Ishikawa (cell line): ENCODE results near the gene SDK1.

Experiments
- CEBPB ChIP-seq: IDR thresholded peaks from 2 replicates; pipeline ENCODE4 v1.6.1; 2012
- CREB1 ChIP-seq: IDR thresholded peaks from 2 replicates; pipeline ENCODE4 v1.6.1; 2012; ENCODE audit warnings: low read depth
- EGR1 ChIP-seq: IDR thresholded peaks from 2 replicates; pipeline ENCODE4 v1.6.1; 2012
- EP300 ChIP-seq: IDR thresholded peaks from 2 replicates; pipeline ENCODE4 v1.6.1; 2012; ENCODE audit warnings: borderline replicate concordance
- FOXM1 ChIP-seq: IDR thresholded peaks from 2 replicates; pipeline ENCODE4 v1.6.1; 2012; ENCODE audit warnings: low read depth, borderline replicate concordance
- NFIC ChIP-seq: IDR thresholded peaks from 2 replicates; pipeline ENCODE4 v1.6.1; 2012
- RAD21 ChIP-seq: IDR thresholded peaks from 2 replicates; pipeline ENCODE4 v1.6.1; 2012; ENCODE audit warnings: low read depth
- TAF1 ChIP-seq: IDR thresholded peaks from 2 replicates; pipeline ENCODE4 v1.6.1; 2012; ENCODE audit warnings: low read depth, mild to moderate bottlenecking
- TCF12 ChIP-seq: IDR thresholded peaks from 2 replicates; pipeline ENCODE4 v1.6.1; 2012; ENCODE audit warnings: low read depth
- TEAD4 ChIP-seq: IDR thresholded peaks from 2 replicates; pipeline ENCODE4 v1.6.1; 2012
- YY1 ChIP-seq: IDR thresholded peaks from 2 replicates; pipeline ENCODE4 v1.6.1; 2012; ENCODE audit warnings: low read depth
- ZBTB7A ChIP-seq: IDR thresholded peaks from 2 replicates; pipeline ENCODE4 v1.6.1; 2012; ENCODE audit warnings: low read depth
- TF ChIP-seq, protein P1 (sequence below): IDR thresholded peaks from 2 replicates; pipeline ENCODE4 v1.6.1; 2012
- TF ChIP-seq, protein P2 (sequence below): IDR thresholded peaks from 2 replicates; pipeline ENCODE4 v1.6.1; 2012; ENCODE audit warnings: low read depth, mild to moderate bottlenecking
- TF ChIP-seq, protein P3 (sequence below): IDR thresholded peaks from 2 replicates; pipeline ENCODE4 v1.6.1; 2012

Gene SDK1

DNA sequence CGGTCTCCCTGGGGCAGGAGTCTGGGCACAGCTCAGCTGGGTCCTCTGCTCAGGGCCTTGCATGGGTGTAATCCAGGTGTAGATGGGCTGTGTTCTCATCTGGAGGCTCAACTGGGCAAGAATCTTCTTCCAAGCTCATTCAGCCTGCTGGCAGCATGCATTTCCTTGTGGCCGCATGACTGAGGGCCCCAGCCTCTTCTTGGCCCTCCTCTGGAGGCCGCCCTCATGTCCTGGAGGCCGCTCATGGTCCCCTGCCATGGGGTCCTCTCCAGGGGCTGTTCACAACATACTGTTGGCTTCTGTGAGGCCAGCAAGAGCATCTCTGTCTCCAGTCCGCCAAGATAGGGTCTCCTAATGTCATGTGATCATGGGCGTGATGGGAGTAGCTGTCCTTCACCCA is 943.6 kb downstream of the SDK1 start:
- TF ChIP-seq RAD21 (no peak), TCF12 (no peak), TEAD4 (no peak), FOXM1 (no peak), EGR1 (no peak), CREB1 (no peak)
- TF ChIP-seq, protein P1, sequence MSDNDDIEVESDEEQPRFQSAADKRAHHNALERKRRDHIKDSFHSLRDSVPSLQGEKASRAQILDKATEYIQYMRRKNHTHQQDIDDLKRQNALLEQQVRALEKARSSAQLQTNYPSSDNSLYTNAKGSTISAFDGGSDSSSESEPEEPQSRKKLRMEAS = no peak
- TF ChIP-seq, protein P2, sequence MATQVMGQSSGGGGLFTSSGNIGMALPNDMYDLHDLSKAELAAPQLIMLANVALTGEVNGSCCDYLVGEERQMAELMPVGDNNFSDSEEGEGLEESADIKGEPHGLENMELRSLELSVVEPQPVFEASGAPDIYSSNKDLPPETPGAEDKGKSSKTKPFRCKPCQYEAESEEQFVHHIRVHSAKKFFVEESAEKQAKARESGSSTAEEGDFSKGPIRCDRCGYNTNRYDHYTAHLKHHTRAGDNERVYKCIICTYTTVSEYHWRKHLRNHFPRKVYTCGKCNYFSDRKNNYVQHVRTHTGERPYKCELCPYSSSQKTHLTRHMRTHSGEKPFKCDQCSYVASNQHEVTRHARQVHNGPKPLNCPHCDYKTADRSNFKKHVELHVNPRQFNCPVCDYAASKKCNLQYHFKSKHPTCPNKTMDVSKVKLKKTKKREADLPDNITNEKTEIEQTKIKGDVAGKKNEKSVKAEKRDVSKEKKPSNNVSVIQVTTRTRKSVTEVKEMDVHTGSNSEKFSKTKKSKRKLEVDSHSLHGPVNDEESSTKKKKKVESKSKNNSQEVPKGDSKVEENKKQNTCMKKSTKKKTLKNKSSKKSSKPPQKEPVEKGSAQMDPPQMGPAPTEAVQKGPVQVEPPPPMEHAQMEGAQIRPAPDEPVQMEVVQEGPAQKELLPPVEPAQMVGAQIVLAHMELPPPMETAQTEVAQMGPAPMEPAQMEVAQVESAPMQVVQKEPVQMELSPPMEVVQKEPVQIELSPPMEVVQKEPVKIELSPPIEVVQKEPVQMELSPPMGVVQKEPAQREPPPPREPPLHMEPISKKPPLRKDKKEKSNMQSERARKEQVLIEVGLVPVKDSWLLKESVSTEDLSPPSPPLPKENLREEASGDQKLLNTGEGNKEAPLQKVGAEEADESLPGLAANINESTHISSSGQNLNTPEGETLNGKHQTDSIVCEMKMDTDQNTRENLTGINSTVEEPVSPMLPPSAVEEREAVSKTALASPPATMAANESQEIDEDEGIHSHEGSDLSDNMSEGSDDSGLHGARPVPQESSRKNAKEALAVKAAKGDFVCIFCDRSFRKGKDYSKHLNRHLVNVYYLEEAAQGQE = no peak

DNA sequence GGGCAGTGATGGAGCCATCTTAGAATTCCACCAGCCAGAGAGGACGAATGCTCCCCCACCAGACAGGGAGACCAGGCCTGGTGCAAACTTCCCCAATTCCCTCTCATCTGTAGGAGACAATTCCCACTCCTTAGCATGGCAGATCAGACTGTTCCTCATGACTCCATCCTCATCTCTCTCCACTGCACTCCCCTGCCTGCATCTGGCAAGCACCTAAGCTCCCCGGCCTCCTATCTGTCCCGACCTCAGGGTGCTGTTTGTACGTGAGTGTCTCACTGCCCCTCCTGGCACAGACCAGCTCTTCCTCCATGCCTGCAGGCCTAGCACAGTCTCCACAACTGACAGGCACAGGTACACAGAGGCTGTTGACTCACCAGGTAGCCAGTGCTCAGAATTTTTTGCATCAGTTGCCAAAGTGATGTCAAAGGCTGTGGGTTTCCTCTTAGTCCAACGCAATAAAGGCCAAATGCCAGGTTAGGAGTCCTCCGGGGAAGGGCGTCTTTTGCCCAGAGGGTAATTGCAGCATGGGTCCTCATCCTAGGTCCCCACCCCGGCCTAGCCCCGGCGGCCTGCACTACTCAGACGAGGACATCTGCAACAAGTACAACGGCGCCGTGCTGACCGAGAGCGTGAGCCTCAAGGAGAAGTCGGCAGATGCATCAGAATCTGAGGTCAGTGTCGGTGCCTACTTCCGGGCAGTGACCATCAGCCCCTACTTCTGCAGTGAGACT is 944.2 kb downstream of the SDK1 start:
- TF ChIP-seq YY1 (no peak), RAD21 (no peak), TCF12 (no peak), ZBTB7A (no peak), TAF1 (no peak)
- TF ChIP-seq, protein P2 = no peak

DNA sequence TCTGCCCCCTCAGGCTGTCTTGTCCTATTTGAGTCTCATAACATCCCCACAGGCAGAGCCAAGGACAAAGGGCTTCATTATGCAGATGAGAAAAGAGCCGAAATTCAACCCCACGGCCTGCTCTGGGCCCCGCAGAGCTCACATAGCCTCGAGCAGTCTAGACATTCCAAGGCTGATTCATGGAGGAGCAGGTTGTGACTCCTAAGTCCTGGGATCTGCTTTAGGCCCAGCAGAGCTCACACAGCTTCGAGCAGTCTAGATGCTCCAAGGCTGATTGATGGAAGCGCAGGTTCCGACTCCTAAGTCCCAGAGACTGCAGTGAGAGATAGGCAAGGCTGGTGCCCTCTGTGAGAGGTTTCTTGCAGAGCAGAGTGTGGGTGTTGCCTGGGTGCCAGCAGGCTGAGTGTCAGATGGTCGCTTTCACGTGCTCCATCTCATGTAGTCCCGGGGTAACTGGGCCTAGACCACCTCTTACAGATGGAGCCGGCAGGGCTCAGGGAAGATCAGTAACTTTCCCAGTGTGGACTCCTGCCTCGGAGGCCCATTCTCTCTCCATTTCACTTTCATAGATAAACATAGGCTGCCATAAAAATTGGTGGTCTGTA is 944.9 kb downstream of the SDK1 start:
- TF ChIP-seq YY1 (no peak), EP300 (no peak), TCF12 (no peak), RAD21 (no peak), CREB1 (no peak), FOXM1 (no peak), TAF1 (no peak), EGR1 (no peak), ZBTB7A (no peak), TEAD4 (no peak), CEBPB (no peak), NFIC (no peak)
- TF ChIP-seq, protein P3, sequence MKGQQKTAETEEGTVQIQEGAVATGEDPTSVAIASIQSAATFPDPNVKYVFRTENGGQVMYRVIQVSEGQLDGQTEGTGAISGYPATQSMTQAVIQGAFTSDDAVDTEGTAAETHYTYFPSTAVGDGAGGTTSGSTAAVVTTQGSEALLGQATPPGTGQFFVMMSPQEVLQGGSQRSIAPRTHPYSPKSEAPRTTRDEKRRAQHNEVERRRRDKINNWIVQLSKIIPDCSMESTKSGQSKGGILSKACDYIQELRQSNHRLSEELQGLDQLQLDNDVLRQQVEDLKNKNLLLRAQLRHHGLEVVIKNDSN = no peak
- TF ChIP-seq, protein P1 = no peak
- TF ChIP-seq, protein P2 = no peak

DNA sequence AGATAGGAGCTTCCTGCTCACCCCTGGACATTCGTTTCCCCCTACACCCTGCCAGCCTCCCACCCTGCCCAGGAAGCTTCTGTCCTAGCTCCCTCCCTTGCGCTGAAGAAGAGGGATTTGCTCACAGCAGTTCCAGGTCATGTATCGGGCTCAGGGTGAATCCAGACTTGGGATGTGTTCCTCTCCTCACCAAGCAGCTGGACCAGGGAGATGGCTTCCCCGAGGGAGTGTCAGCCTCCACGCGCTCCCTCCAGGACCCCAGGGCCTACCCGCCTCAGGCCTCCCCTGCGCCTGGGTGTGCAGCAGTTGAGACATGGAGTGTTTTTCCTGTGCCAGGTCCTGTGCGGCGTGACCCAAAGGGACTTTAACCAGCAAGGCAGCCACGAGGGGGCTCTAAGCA is 945.5 kb downstream of the SDK1 start:
- TF ChIP-seq NFIC (no peak), RAD21 (no peak), TAF1 (no peak), EGR1 (no peak)
- TF ChIP-seq, protein P3 = no peak
- TF ChIP-seq, protein P2 = no peak
